Trophoblast cell (in vitro differentiated cells and primary cell): ENCODE results near the gene AFAP1L2.
"Not testable (repeated sequence)": the region's sequence is repeated elsewhere in the genome, so short reads cannot be mapped to it uniquely, and the experiment has no call there.

ENCODE experiments used
- DNase-seq, 2 donors: peaks; one replicate each; pipeline ENCODE4 v3.0.0-alpha.2; 2016
- H2AFZ ChIP-seq: 2 replicates; pipeline ENCODE4 v1.6.1; 2013; ENCODE audit warnings: low read length, moderate library complexity, mild to moderate bottlenecking; ENCODE audit not compliant: insufficient read depth, poor library complexity
- H2AK5ac ChIP-seq: 2 replicates; pipeline ENCODE4 v1.6.1; 2013; ENCODE audit warnings: mild to moderate bottlenecking, low read length
- H2BK120ac ChIP-seq: 2 replicates; pipeline ENCODE4 v1.6.1; 2013; ENCODE audit warnings: low read length, mild to moderate bottlenecking, moderate library complexity; ENCODE audit not compliant: insufficient read depth, poor library complexity
- H2BK12ac ChIP-seq: 2 replicates; pipeline ENCODE4 v1.6.1; 2013; ENCODE audit warnings: mild to moderate bottlenecking, low read length, moderate library complexity
- H2BK5ac ChIP-seq: 2 replicates; pipeline ENCODE4 v1.6.1; 2013; ENCODE audit warnings: low read length, low read depth, moderate library complexity, mild to moderate bottlenecking; ENCODE audit not compliant: poor library complexity
- H3K14ac ChIP-seq: 2 replicates; pipeline ENCODE4 v1.6.1; 2013; ENCODE audit warnings: mild to moderate bottlenecking, low read length
- H3K18ac ChIP-seq: 2 replicates; pipeline ENCODE4 v1.6.1; 2013; ENCODE audit warnings: mild to moderate bottlenecking, low read length
- H3K23ac ChIP-seq: 2 replicates; pipeline ENCODE4 v1.6.1; 2013; ENCODE audit warnings: low read length
- H3K27ac ChIP-seq: 2 replicates; pipeline ENCODE4 v1.5.1; 2013; ENCODE audit warnings: low read depth, mild to moderate bottlenecking, inconsistent platforms, low read length, moderate library complexity
- H3K27me3 ChIP-seq: 2 replicates; pipeline ENCODE4 v1.6.1; 2013; ENCODE audit warnings: inconsistent platforms, mild to moderate bottlenecking, low read length, moderate library complexity; ENCODE audit not compliant: insufficient read depth
- H3K36me3 ChIP-seq, 2 experiments: 1 replicate in 1 of 2; 2 replicates in 1 of 2; pipeline ENCODE4 v1.6.1; 2013; ENCODE audit warnings: low read length in 2 of 2, mild to moderate bottlenecking in 2 of 2, moderate library complexity in 1 of 2; ENCODE audit not compliant: insufficient read depth in 2 of 2, control insufficient read depth in 1 of 2
- H3K4ac ChIP-seq: 2 replicates; pipeline ENCODE4 v1.6.1; 2013; ENCODE audit warnings: low read depth, mild to moderate bottlenecking, low read length, moderate library complexity
- H3K4me1 ChIP-seq, 2 experiments: 1 replicate in 1 of 2; 2 replicates in 1 of 2; pipeline ENCODE4 v1.6.1; 2013; ENCODE audit warnings: low read length in 2 of 2, mild to moderate bottlenecking in 2 of 2, moderate library complexity in 1 of 2; ENCODE audit not compliant: insufficient read depth in 2 of 2, control insufficient read depth in 1 of 2
- H3K4me2 ChIP-seq: 2 replicates; pipeline ENCODE4 v1.6.1; 2013; ENCODE audit warnings: inconsistent platforms, mild to moderate bottlenecking, low read length, moderate library complexity
- H3K4me3 ChIP-seq: 2 replicates; pipeline ENCODE4 v1.5.1; 2013; ENCODE audit warnings: mild to moderate bottlenecking, low read depth, low read length, inconsistent platforms
- H3K79me1 ChIP-seq: one replicate; pipeline ENCODE4 v1.6.1; 2013; ENCODE audit warnings: low read length
- H3K79me2 ChIP-seq: 2 replicates; pipeline ENCODE4 v1.6.1; 2013; ENCODE audit warnings: low read length, mild to moderate bottlenecking; ENCODE audit not compliant: control insufficient read depth, insufficient read depth, poor library complexity
- H3K9ac ChIP-seq: 2 replicates; pipeline ENCODE4 v1.6.1; 2013; ENCODE audit warnings: mild to moderate bottlenecking, low read length
- H3K9me3 ChIP-seq: 2 replicates; pipeline ENCODE4 v1.6.1; 2013; ENCODE audit warnings: low read depth, mild to moderate bottlenecking, control low read depth, inconsistent platforms, low read length; ENCODE audit not compliant: insufficient read depth
- H4K12ac ChIP-seq: 2 replicates; pipeline ENCODE4 v1.6.1; 2013; ENCODE audit warnings: low read depth, mild to moderate bottlenecking, low read length, moderate library complexity
- H4K8ac ChIP-seq: 2 replicates; pipeline ENCODE4 v1.6.1; 2013; ENCODE audit warnings: low read depth, mild to moderate bottlenecking, low read length, moderate library complexity
- H4K91ac ChIP-seq: one replicate; pipeline ENCODE4 v1.6.1; 2013; ENCODE audit warnings: low read depth, mild to moderate bottlenecking, low read length, moderate library complexity
- WGBS: extraction: QIAGEN DNeasy Blood & Tissue Kit; methylation state at CpG from one replicate; pipeline ENCODE4 v1.1.7; 2013; ENCODE audit warnings: missing lambda C conversion rate; ENCODE audit not compliant: insufficient read length, insufficient coverage; ENCODE audit errors: extremely low coverage; 5-methylcytosine and 5-hydroxymethylcytosine counted together

AFAP1L2 gene

DNA sequence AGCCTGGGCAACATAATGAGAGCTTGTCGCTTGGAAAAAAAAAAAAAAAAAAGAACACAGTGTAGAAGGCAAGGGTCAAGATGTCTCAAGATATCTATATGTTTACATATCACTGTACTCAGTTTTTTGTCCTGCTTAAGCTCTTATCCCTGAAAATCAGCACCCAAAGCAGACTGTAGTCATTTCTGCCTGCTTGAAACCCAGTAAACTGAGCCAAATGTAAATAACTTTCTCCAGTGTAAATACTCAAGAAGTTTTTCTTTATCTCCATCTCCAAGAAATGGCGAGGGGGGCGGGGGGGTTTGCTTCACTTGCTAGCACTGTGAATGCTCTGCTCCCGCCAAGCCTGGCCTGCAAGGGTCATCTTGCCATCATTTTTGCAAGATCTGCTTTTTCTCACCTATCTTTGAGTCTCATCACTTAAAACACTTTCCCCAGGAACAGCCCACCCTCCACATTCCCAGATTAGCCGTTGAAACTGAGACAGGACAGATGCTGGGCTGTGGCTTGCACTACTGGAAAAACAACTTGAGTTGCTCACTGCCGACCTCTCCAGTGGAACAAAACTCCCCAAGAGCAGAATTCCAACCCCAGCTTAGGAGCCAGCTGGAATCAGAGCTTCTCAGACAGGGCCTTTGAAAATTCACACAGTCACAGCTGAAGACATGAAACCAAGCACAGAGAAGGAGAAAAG, 54.6 kb downstream of the AFAP1L2 start:
- Histone ChIP-seq H3K9me3 (no peaks in the 10 kb centered on the region), H3K4me1 (peaks cover 46 to 53% of the 10 kb centered on the region in 2 experiments), H2BK120ac (peak overlapping the region; percentile 98), H3K4me2 (peak overlapping the region; percentile 27), H3K27me3 (no peaks in the 10 kb centered on the region), H2AFZ (no peak overlapping the region), H3K4me3 (no peak overlapping the region), H3K4ac (peak overlapping the region; percentile 89), H3K23ac (no peak overlapping the region), H2AK5ac (peak overlapping the region; percentile 17), H4K8ac (peak overlapping the region; percentile 83), H4K12ac (no peak overlapping the region), H3K9ac (no peak overlapping the region), H2BK12ac (peak overlapping the region; percentile 90), H3K27ac (peak overlapping the region; percentile 98), H2BK5ac (peak overlapping the region; percentile 98), H3K79me1 (peaks cover 42% of the 10 kb centered on the region), H3K79me2 (peaks cover 14% of the 10 kb centered on the region), H4K91ac (peak overlapping the region; percentile 96), H3K36me3 (peaks cover 0 to 8% of the 10 kb centered on the region in 2 experiments), H3K18ac (peak overlapping the region; percentile 81), H3K14ac (peak overlapping the region; percentile 93)
- DNase-seq, result peak; percentile 73 to 88
- no CpG with 5 or more reads among the region's 6 CpGs for WGBS

DNA sequence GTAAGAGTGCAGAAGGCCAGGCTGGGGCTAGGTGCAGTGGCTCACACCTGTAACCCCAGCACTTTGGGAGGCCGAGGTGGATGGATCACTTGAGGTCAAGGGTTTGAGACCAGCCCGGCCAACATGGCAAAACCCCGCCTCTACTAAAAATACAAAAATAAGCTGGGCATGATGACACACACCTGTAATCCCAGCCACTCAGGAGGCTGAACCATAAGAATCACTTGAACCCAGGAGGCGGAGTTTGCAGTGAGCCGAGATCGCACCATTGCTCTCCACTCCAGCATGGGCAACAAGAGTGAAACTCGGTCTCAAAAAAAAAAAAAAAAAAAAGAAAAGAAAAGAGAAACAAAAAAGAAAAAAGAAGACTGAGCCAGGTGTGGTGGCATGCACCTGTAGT, 55.2 kb downstream of the AFAP1L2 start:
- Histone ChIP-seq H2BK5ac (peak overlapping the region; percentile 70), H3K79me1 (peaks cover 45% of the 10 kb centered on the region), H4K91ac (peak overlapping the region; percentile 76), H2BK120ac (peak overlapping the region; percentile 59), H2BK12ac (peak overlapping the region; percentile 70), H3K27ac (peak overlapping the region; percentile 80), H3K4me1 (peaks cover 52 to 55% of the 10 kb centered on the region in 2 experiments), H3K79me2 (peaks cover 14% of the 10 kb centered on the region)
- H3K9me3 ChIP-seq, H3K23ac ChIP-seq, H2AFZ ChIP-seq, H3K9ac ChIP-seq, H3K27me3 ChIP-seq, H4K8ac ChIP-seq, H3K4ac ChIP-seq, DNase-seq, H2AK5ac ChIP-seq, H3K4me2 ChIP-seq, H3K14ac ChIP-seq, H3K18ac ChIP-seq, H3K36me3 ChIP-seq, H3K4me3 ChIP-seq, H4K12ac ChIP-seq: not testable (repeated sequence)
- WGBS, result no CpG with 5 or more reads among the region's 7 CpGs

DNA sequence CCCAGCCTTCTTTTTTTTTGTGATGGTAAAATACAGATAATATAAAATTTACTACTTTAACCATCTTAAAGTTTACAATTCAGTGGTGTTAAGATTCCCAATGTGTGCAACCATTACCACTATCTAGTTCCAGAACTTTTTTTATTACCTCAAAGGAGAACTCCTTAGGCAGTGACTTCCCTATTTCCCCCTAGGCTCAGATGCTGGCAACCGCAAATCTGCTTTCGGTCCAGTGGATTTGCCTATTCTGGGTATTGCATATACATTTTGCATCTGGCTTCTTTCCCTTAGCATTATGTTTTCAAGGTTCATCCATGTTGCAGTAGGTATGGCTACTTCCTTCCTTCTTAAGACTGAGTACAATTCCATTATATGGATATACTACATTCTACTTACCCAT, 56.5 kb downstream of the AFAP1L2 start:
- Histone ChIP-seq H2AFZ (no peak overlapping the region), H2AK5ac (no peak overlapping the region), H3K4me2 (no peak overlapping the region), H3K14ac (no peak overlapping the region), H3K27ac (peak overlapping the region; percentile 88), H4K12ac (no peak overlapping the region), H3K9ac (no peak overlapping the region), H3K27me3 (no peaks in the 10 kb centered on the region), H2BK5ac (no peak overlapping the region), H3K4me3 (no peak overlapping the region), H3K79me1 (peaks cover 49% of the 10 kb centered on the region), H2BK120ac (no peak overlapping the region), H4K8ac (no peak overlapping the region), H3K79me2 (peaks cover 18% of the 10 kb centered on the region), H3K4me1 (peaks cover 53 to 61% of the 10 kb centered on the region in 2 experiments), H3K18ac (no peak overlapping the region), H3K4ac (no peak overlapping the region), H2BK12ac (no peak overlapping the region), H3K9me3 (no peaks in the 10 kb centered on the region), H4K91ac (no peak overlapping the region), H3K23ac (no peak overlapping the region), H3K36me3 (peaks cover 0 to 12% of the 10 kb centered on the region in 2 experiments)
- no peak for DNase-seq
- no CpG with 5 or more reads among the region's 2 CpGs for WGBS

DNA sequence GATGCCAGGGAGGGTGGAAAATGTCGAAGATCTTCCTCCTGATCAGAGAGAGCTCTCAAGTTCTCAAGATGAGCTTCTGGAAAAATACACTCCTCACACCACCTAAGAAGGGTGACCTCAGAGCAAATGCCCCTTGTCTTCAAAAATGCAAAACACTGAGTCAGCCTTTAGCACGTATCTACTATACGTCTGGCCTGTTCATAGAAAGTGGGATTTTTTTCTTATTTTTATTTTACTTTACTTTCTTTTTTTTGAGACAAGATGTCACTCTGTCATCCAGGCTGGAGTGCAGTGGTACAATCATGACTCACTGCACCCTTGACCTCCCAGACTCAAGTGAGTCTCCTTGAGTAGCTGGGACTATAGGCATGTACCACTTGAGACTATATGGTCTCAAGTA, 57.1 kb downstream of the AFAP1L2 start:
- H3K79me2 ChIP-seq, result peaks cover 18% of the 10 kb centered on the region
- H4K12ac ChIP-seq, result no peak overlapping the region
- WGBS, result no CpG with 5 or more reads among the region's 3 CpGs
- H3K36me3 ChIP-seq, result peaks cover 0 to 12% of the 10 kb centered on the region in 2 experiments
- no peaks in the 10 kb centered on the region for H3K9me3 ChIP-seq
- peak overlapping the region; percentile 68 for H3K14ac ChIP-seq
- H3K4me2 ChIP-seq, result no peak overlapping the region
- H2AK5ac ChIP-seq, result no peak overlapping the region
- H3K4ac ChIP-seq, result peak overlapping the region; percentile 49
- H4K91ac ChIP-seq, result peak overlapping the region; percentile 85
- H2AFZ ChIP-seq, result no peak overlapping the region
- H3K9ac ChIP-seq, result no peak overlapping the region
- no peak overlapping the region for H3K23ac ChIP-seq
- peak overlapping the region; percentile 16 for H2BK12ac ChIP-seq
- peaks cover 49% of the 10 kb centered on the region for H3K79me1 ChIP-seq
- peak overlapping the region; percentile 88 for H3K27ac ChIP-seq
- H4K8ac ChIP-seq, result peak overlapping the region; percentile 49
- H2BK120ac ChIP-seq, result peak overlapping the region; percentile 87
- H3K27me3 ChIP-seq, result no peaks in the 10 kb centered on the region
- H3K4me3 ChIP-seq, result no peak overlapping the region
- DNase-seq, result peak in 1 of 2 donors; percentile 6
- H2BK5ac ChIP-seq, result peak overlapping the region; percentile 16
- peaks cover 53 to 59% of the 10 kb centered on the region in 2 experiments for H3K4me1 ChIP-seq
- no peak overlapping the region for H3K18ac ChIP-seq
